Activated naive CD8-positive, alpha-beta T cell treated with anti-CD3 and anti-CD28 coated beads, Interleukin-2, amount 50 U/mL, for 16 hours (primary cell): Measurements from ENCODE around the gene EMC9.

Experiments
- DNase-seq: peaks from one replicate; pipeline ENCODE4 v3.0.0-alpha.2; 2020; ENCODE audit warnings: low read depth, low spot score

EMC9 gene, protein sequence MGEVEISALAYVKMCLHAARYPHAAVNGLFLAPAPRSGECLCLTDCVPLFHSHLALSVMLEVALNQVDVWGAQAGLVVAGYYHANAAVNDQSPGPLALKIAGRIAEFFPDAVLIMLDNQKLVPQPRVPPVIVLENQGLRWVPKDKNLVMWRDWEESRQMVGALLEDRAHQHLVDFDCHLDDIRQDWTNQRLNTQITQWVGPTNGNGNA

GRCh38 chr14:24141097-24141880 is at the start of gene EMC9:
Gene EMC9 (minus strand): TSS chr14:24141591. CDS start chr14:24141304, 287 bp downstream.
- peak; percentile 99 for DNase-seq

DNA sequence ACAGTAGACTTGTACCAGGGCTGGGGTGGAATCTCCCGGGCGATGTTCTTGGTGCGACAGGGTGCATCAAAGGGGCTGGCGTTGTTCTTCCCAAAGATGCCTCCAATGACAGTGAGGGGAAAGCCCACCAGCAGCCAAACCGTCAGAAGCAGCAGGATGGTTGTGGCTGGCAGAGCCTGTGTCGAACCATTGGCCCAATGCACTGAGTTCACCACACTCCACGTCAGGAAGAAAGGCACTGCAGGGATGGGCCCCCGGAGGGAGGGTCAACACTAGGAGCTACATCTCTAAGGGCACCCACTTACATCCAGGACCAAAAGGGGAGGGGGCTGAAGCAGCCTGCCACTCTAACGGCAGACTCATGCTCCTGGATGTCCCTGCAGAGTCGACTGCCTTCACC is 49.0 kb upstream of the EMC9 start:
- no peak for DNase-seq

DNA sequence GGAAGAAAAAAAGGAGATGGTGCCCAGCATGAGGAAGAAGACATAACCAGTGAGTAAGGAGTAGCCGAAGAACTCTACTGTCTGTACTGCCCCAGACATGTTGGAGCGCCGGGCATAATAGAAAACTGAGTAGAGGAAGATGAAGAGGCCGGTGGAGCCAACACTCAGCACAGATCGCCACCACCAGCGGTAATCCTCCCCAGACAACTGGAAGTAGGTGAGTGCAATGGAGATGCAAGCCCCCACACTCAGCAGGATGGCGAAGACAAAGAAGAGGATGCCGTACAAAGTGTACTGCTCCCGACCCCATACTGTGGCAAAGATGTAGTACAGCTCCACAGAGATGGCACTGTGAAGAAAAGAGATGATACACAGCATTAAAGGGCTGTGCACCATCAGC is 48.1 kb upstream of the EMC9 start:
- no peak for DNase-seq

DNA sequence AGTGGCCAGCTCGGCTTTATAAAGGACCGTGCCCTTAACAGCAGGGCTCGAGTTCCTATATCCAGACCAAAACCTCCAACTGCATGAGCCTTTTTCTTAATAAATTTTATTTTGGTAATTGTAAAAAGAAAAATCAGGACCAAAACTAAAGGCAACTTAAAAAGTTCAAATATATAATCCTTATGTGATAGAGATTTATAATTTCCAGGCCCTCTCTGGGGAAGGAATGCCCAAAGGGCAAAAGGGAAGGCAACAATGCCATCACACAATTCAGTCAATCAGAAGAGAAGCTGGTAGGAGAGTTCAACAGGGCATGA is 47.6 kb upstream of the EMC9 start:
- no peak for DNase-seq

- DNase-seq = peak; percentile 90
Observed at GRCh38 chr14:24188251-24189058, 47.1 kb upstream of the EMC9 start, which contains the start of gene IPO4. Gene IPO4 (minus strand): TSS chr14:24188816. CDS start chr14:24188787, 29 bp downstream.

DNA sequence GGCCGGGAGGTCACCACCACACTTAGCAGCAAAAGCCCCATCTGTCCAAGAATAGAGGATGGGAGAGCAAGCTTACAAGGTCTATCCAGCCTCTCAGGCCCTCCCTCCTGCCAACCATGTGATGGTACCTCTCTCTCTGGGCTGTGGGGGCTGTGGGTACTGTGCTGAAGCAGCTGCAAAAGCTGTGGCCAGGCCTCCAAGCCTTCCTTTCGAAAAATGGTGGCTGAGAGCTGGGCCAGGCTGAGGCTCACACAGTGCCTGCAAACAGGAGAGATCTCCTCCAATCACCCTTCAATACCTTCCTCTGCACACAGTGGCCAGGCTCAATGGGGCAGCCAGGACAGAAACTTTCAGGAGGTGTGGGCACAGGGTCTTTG is 46.1 kb upstream of the EMC9 start:
- no peak for DNase-seq

GRCh38 chr14:24186831-24187538 is 45.6 kb upstream of the EMC9 start:
- no peak for DNase-seq

DNA sequence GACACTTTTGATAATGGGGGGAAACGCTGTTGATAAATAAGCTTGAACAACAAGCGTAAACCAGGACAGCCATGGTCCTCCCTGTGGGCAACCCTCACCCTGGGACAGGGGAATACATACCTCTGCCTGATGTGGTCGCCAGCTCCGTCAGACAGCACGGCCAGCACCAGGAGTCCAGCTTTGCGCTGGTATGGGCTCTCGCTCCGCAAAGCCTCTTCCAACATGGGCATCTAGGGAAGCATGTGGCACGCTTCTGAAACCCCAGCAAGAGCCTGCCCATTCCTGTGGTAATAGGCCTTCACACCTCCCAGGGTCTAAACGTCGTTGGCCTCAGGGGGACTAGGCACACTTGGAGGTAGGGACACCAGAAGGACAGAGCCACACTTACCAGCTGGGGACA is 44.4 kb upstream of the EMC9 start:
- DNase-seq = no peak

GRCh38 chr14:24185026-24185425 is 43.6 kb upstream of the EMC9 start:
- DNase-seq = no peak

- no peak for DNase-seq
Observed at GRCh38 chr14:24184104-24184970, 42.9 kb upstream of the EMC9 start.

DNA sequence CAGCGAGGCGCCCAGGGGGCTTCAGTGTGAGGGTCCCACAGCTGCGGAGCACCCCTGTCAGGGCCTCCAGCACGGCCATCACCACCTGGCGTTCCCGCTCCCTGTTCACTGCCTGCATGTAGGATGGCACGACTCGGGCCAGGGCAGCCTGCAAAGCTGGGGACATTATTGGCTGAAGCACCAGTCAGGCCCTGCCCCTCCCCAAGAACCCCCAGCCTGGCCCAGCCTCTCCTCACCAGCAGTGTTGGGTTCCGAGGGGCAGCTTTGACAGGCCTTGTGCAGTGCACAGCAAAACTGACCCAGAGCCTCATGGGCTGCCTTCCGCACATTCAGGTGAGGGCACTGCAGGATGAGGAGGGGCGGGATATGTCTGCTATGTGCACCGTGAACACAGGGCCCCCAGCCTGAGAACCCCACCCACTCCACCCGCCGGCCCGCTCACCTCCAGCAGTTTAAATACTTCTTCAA is 41.7 kb upstream of the EMC9 start:
- DNase-seq = no peak

DNA sequence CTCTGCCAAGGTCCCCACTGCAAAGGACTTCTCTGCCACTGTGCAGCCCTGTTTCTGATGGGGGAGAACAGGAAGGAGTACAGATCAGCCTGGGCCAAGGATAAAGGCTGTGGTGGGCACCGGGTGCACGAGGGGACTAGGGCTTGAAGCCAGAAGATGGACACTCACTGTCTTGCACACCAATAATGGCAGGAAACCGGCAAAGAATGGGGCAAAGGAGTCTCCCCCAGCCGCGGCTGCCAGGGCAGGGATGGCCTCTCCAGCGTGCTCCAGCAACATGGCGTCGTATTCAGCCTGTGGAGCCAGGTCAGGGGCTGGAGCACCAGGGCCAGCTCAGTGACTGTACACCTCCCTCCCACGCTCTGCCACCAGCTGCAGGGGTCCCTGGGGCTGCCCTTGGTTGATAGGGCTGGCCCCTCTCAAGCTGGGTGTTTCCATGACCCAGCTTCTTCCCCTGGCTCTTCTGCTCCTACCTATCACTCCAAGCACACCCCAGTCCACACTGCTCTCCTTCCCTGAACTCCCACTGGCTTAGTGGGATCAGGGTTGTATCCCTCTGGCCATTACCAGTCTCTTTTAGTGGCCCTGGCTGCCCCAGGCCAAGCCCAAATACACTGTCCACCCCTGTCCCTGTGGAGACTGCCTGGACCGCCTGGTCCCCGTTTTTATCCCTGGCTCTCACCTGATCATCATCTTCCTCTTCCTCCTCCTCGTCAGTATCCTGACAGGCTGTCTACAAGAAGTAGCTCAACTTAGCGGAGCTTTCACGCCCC is 40.9 kb upstream of the EMC9 start:
- no peak for DNase-seq

DNA sequence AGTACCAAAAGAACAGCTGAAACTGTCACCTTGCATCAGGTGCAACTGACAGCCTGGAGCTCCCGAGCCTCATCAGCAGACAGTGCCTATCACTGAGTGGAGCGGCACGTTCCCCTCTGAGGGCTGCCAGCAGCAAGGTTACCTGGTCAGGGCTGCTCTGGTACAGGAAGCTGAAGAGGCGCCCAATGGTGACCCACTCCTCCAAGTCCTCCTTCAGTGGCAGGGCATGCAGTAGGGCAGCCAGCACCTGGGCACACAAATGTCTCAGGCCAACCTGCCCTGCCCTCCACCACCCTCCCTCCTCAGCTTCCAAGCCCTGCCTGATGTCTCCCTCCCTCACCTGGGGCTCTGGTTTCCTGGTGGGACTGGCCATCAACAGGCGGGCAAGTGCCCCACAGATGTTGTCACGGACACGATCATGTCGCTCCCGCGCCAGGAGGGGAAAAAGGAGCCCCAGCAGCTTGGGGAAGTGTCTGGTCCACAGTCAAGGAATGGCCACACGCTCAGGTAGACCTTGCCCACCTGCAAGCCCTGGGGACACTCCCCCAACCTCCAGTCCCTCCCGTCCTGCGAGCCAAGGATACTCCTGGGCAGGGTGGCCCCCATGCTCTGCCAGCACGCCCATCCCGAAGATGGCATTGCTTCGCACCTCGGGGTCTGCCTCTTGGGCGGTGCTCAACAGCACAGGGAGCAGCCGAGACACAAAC is 40.1 kb upstream of the EMC9 start:
- DNase-seq = no peak

DNA sequence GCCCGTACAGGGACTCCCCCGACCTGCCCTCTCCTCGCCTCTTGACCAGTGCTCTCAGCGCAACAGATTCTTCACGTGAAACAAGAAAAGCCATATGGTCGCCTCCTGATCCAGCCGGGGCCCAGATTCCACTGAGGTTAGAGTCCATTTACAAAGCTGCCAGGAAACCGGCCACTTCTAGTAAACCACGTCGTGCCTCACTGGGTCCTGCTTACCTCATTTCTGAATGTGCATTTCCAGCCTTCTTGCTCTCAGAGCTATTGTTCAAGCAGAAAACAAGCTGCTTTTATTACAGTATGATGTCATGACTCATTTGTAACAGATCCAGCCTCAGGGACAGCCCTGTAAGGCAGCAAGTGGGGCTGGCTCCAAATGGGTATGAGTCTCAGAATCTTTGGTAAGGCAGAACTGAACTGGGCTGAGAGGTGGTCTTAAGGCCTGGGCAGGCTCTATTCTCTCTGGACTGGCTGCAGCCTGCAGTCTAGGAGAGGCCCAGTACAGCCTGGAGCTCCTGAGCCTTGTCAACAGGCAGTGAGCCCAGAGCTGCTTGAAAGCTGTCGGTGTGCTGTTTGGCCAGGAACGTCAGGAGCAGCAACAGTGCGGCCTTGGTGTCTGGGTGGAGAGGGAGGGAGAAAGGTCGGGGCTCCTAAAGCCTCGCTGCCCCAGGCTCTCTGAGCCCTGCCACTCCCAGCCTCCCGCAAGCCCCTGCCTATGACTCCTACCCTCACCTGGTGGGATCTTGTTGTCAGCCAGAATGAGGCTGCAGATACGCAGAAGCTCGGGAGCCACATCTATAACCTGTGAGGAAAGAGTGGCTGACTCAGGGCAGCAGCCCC is 38.8 kb upstream of the EMC9 start:
- DNase-seq = no peak

- no peak for DNase-seq
Observed at GRCh38 chr14:24179294-24179960, 38.0 kb upstream of the EMC9 start.

- DNase-seq = no peak
Observed at GRCh38 chr14:24178399-24179178, 37.2 kb upstream of the EMC9 start.

GRCh38 chr14:24177891-24178290 is 36.5 kb upstream of the EMC9 start:
- DNase-seq = no peak
